GM13977 (cell line): ENCODE results near the gene NLRC3.

ENCODE experiments used
- DNase-seq: peaks from one replicate; pipeline ENCODE4 v3.0.0; 2012; ENCODE audit warnings: low spot score
- CTCF ChIP-seq: IDR thresholded peaks from 2 replicates; pipeline ENCODE4 v1.5.1; 2012; ENCODE audit warnings: mild to moderate bottlenecking, control low read depth; ENCODE audit not compliant: insufficient read depth; ENCODE audit errors: extremely low read depth, missing control alignments
- in situ Hi-C: fragments of 300-500 bp; cut with MboI; formaldehyde crosslinking; loops from one replicate; pipeline ENCODE4 v1.12.0; 2022; ENCODE audit warnings: low sequenced_read_pairs, low pct_unique_long_range_greater_than_20kb, mixed read lengths, inconsistent platforms; ENCODE audit not compliant: unreplicated experiment

Gene NLRC3

GRCh38 chr16:3496386-3496785 is 80.8 kb downstream of the NLRC3 start:
- no peak for TF ChIP-seq CTCF
- DNase-seq = no peak
- in situ Hi-C loops = no loop called here

DNA sequence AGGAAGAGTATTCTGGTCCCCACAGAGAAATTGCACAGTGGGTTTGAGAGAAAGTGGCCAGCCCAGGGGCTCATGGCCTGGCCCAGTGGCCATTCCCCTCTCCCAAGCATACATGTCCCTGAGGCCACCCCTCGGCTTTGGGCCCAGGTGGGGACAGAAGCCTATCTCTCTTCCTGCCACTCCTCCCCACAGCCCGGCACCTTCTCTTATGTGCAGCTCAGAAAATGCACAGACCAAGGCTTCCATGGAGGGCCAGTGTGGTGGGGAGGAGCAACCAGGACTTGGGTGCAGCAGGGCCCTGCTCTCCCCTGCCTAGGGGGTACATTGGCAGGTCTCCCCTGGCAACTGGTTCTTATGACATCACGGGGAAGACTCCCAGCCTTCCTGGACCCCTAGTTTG is 82.0 kb downstream of the NLRC3 start, which contains the start of gene C16orf90:
Gene C16orf90, minus strand, starts transcription at position 314 of the 400 bp plus-strand sequence. Its CDS starts 68 bp downstream, at position 246.
- in situ Hi-C loops = no loop called here

DNA sequence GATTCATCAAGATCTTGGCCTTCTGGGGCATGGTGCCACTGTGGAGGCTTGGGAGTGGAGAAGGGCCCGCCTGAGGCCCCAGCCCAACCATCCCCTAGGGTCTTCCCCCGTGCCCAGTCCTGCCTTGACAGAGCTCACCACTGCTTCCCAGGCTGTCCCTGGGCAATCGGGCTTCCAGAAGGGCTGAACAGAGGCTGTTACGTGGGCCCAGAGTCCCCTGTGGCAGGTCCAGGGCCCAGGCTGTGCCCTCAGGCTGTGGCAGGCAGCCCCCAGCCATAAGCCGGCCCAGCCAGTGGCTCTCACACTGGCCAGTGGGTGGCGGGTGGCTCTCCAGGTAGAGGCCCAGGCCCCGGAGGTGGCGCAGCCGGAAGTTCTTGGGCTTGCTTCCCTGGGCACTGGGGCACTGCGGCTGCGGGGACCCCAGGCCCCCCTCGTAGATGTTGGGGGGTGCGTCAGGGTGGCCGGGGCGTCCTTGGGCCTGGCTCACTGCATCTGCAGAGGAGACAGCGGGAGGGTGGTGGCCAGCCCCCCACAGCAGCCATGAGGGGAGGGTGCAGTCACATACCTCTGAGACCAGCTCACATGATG is 82.7 kb downstream of the NLRC3 start:
- in situ Hi-C loops = no loop called here
- DNase-seq = no peak
- no peak for TF ChIP-seq CTCF

More for the DNA sequence above, 82.0 kb downstream of the NLRC3 start, which contains the start of gene C16orf90:
- no peak for TF ChIP-seq CTCF
- DNase-seq = no peak

GRCh38 chr16:3492356-3492755 is 84.8 kb downstream of the NLRC3 start:
- no peak for TF ChIP-seq CTCF
- in situ Hi-C loops = no loop called here

GRCh38 chr16:3490911-3491629 is 86.1 kb downstream of the NLRC3 start:
- in situ Hi-C loops = no loop called here
- peak; percentile 56 for DNase-seq

More at GRCh38 chr16:3492356-3492755, 84.8 kb downstream of the NLRC3 start:
- DNase-seq = peak; percentile 14

More at GRCh38 chr16:3490911-3491629, 86.1 kb downstream of the NLRC3 start:
- TF ChIP-seq CTCF = peak; percentile 36
